Suprapubic skin (tissue), 4 donors: ENCODE data around the gene YEATS4. TPM values are rescaled to one million over a fixed set of nuclear protein-coding genes. Genes with fewer than 3 reads are reported as not detected.

Experiments used
- DNase-seq, 2 donors: peaks; one replicate each; pipeline ENCODE4 v3.0.0-alpha.2; 2019; ENCODE audit warnings: low spot score in 2 of 2
- H3K27ac ChIP-seq: fragments of 200-600 bp; sonication (generic); one replicate; pipeline ENCODE4 v1.5.1; 2019
- H3K27me3 ChIP-seq: fragments of 200-600 bp; sonication (generic); one replicate; pipeline ENCODE4 v1.5.1; 2019
- H3K36me3 ChIP-seq: fragments of 200-600 bp; sonication (generic); one replicate; pipeline ENCODE4 v1.5.1; 2019
- H3K4me1 ChIP-seq: fragments of 200-600 bp; sonication (generic); one replicate; pipeline ENCODE4 v1.5.1; 2019
- H3K4me3 ChIP-seq: fragments of 200-600 bp; sonication (generic); one replicate; pipeline ENCODE4 v1.5.1; 2019; ENCODE audit warnings: mild to moderate bottlenecking
- H3K9me3 ChIP-seq: fragments of 200-600 bp; sonication (generic); one replicate; pipeline ENCODE4 v1.5.1; 2019
- EP300 ChIP-seq: sonication (generic); formaldehyde crosslinking; IDR thresholded peaks from one replicate; pipeline ENCODE4 v1.6.1; 2017; ENCODE audit warnings: antibody characterized with exemption
- POLR2A ChIP-seq, 2 donors: fragments of 450-650 bp; IDR thresholded peaks; one replicate each; pipeline ENCODE4 v1.6.1; 2017; ENCODE audit warnings: antibody characterized with exemption in 2 of 2, mild to moderate bottlenecking in 2 of 2, moderate library complexity in 2 of 2
- POLR2AphosphoS5 ChIP-seq, 3 donors: sonication (generic); formaldehyde crosslinking; IDR thresholded peaks; one replicate each; pipeline ENCODE4 v1.6.1; 2017; ENCODE audit warnings: antibody characterized with exemption in 3 of 3
- WGBS: methylation state at CpG from one replicate; pipeline ENCODE4 v1.1.5; 2018; 5-methylcytosine and 5-hydroxymethylcytosine counted together
- total RNA-seq, 4 donors: library from RNA; depleted of rRNA; stranded (reverse); fragments of >200 nt; gene quantifications; one replicate each; pipeline ENCODE4 v1.1.0, GENCODE V29; 2016
- TF ChIP-seq, protein P1 (sequence below), 2 donors: fragments of 200-600 bp in 1 of 2; fragments of 450-650 bp in 1 of 2; sonication (generic) in 1 of 2; IDR thresholded peaks; one replicate each; pipeline ENCODE4 v1.5.1; 2016 to 2019; ENCODE audit warnings: antibody characterized with exemption in 2 of 2, mild to moderate bottlenecking in 1 of 2, moderate library complexity in 1 of 2

Gene YEATS4
- total RNA-seq, 4 donors from 2014 or later = 12.4 to 19.5 (median 14.2) TPM

DNA sequence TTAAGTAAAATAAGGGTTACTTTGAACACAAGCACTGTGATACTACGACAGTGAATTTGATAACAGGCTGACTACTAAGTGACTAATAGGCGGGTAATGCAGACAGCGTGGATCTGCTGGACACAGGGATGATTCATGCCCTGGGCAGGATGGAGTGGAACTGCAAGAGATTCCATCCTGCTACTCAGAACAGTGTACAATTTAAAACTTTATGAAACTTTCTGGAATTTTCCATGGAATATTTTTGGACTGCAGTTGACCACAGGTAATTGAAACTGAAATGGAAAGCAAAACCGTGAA, 46.0 kb downstream of the YEATS4 start:
- WGBS = 61% methylated on average over 4 of the region's 4 CpGs
- Histone ChIP-seq H3K4me1 (no peaks in the 10 kb centered on the region), H3K4me3 (no peak overlapping the region), H3K27ac (no peak overlapping the region), H3K27me3 (no peaks in the 10 kb centered on the region), H3K36me3 (no peaks in the 10 kb centered on the region), H3K9me3 (no peaks in the 10 kb centered on the region)
- DNase-seq = no peak
- TF ChIP-seq, protein P1, sequence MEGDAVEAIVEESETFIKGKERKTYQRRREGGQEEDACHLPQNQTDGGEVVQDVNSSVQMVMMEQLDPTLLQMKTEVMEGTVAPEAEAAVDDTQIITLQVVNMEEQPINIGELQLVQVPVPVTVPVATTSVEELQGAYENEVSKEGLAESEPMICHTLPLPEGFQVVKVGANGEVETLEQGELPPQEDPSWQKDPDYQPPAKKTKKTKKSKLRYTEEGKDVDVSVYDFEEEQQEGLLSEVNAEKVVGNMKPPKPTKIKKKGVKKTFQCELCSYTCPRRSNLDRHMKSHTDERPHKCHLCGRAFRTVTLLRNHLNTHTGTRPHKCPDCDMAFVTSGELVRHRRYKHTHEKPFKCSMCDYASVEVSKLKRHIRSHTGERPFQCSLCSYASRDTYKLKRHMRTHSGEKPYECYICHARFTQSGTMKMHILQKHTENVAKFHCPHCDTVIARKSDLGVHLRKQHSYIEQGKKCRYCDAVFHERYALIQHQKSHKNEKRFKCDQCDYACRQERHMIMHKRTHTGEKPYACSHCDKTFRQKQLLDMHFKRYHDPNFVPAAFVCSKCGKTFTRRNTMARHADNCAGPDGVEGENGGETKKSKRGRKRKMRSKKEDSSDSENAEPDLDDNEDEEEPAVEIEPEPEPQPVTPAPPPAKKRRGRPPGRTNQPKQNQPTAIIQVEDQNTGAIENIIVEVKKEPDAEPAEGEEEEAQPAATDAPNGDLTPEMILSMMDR (IDR thresholded peaks at IDR 0.05) = no peak
- TF ChIP-seq EP300 (no peak), POLR2AphosphoS5 (IDR thresholded peaks at IDR 0.05) (no peak), POLR2A (IDR thresholded peaks at IDR 0.05) (no peak)

DNA sequence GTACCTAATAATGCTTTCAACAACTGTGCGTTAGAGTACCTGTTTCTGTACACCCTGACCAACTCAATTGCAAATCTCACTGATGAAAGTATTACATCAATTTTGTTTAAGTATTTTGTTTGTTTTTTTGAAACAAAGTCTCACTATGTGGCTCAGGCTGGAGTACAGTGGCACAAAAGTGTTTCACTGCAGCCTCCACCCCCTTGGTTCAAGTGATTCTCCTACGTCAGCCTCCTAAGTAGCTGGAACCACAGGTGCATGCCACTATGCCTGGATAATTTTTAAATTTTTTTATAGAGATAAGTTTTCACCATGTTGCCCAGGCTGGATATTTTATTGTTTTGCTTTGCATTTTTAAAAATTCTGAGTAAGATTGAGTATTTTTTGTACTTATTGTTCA, 46.7 kb downstream of the YEATS4 start:
- no peak for DNase-seq
- 97% methylated on average over 2 of the region's 2 CpGs for WGBS
- no peak overlapping the region for H3K27ac ChIP-seq
- H3K27me3 ChIP-seq = no peaks in the 10 kb centered on the region
- H3K9me3 ChIP-seq = no peaks in the 10 kb centered on the region
- no peak overlapping the region for H3K4me3 ChIP-seq
- peaks cover 4% of the 10 kb centered on the region for H3K36me3 ChIP-seq
- H3K4me1 ChIP-seq = no peaks in the 10 kb centered on the region
- TF ChIP-seq POLR2AphosphoS5 (IDR thresholded peaks at IDR 0.05) (no peak), POLR2A (IDR thresholded peaks at IDR 0.05) (no peak), EP300 (no peak)
- TF ChIP-seq, protein P1 (IDR thresholded peaks at IDR 0.05) = no peak

DNA sequence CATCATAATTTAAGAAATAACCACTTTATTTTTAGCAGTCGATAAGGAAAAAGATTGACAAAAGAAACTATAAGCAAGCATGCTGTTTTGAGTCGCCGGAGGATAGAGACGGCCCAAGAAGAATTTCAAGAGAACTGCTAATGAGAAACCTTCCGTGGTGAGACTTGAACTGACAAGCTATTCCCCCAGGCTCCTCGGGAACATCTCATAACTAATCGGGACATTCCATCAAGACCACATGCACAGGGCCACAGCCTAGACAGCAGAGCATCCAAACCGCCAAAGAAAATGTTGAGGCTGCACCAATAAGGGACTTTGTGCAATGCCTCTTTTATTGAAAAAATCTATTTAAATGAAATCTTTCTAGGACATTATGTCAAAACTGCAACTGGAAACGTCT, 51.0 kb downstream of the YEATS4 start:
- 75% methylated on average over 9 of the region's 9 CpGs for WGBS
- H3K4me3 ChIP-seq = no peak overlapping the region
- H3K27ac ChIP-seq = no peak overlapping the region
- DNase-seq = no peak
- no peaks in the 10 kb centered on the region for H3K9me3 ChIP-seq
- no peaks in the 10 kb centered on the region for H3K27me3 ChIP-seq
- TF ChIP-seq EP300 = no peak
- TF ChIP-seq POLR2AphosphoS5 (IDR thresholded peaks at IDR 0.05) = no peak
- H3K36me3 ChIP-seq = peaks cover 4% of the 10 kb centered on the region
- H3K4me1 ChIP-seq = peaks cover 2% of the 10 kb centered on the region

DNA sequence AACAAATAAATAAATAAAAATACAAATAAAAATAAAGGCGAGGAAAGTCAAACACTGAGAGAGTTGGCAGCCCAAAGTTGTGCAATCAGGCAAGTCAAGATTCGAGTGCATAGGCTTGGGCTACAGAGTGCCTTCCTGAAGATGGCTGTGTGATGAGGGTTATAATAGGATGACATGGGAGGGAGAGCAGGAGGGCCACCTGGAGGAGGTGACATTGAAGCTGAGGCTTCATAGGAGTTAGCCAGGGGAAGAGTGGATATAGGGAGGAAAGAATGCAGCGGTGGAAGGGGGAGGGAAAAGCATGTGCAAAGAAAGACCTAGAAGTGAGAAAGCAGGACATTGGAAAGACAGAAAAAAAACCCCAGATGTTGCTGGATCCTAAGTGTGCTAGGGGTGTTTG, 53.1 kb downstream of the YEATS4 start:
- TF ChIP-seq, protein P1 (IDR thresholded peaks at IDR 0.05) = no peak
- TF ChIP-seq EP300 (no peak), POLR2A (IDR thresholded peaks at IDR 0.05) (no peak), POLR2AphosphoS5 (IDR thresholded peaks at IDR 0.05) (no peak)
- H3K4me3 ChIP-seq = no peak overlapping the region
- H3K27me3 ChIP-seq = no peaks in the 10 kb centered on the region
- H3K27ac ChIP-seq = no peak overlapping the region
- H3K9me3 ChIP-seq = no peaks in the 10 kb centered on the region
- H3K4me1 ChIP-seq = peaks cover 10% of the 10 kb centered on the region
- DNase-seq = no peak
- 93% methylated on average over 3 of the region's 3 CpGs for WGBS
- H3K36me3 ChIP-seq = peaks cover 4% of the 10 kb centered on the region

DNA sequence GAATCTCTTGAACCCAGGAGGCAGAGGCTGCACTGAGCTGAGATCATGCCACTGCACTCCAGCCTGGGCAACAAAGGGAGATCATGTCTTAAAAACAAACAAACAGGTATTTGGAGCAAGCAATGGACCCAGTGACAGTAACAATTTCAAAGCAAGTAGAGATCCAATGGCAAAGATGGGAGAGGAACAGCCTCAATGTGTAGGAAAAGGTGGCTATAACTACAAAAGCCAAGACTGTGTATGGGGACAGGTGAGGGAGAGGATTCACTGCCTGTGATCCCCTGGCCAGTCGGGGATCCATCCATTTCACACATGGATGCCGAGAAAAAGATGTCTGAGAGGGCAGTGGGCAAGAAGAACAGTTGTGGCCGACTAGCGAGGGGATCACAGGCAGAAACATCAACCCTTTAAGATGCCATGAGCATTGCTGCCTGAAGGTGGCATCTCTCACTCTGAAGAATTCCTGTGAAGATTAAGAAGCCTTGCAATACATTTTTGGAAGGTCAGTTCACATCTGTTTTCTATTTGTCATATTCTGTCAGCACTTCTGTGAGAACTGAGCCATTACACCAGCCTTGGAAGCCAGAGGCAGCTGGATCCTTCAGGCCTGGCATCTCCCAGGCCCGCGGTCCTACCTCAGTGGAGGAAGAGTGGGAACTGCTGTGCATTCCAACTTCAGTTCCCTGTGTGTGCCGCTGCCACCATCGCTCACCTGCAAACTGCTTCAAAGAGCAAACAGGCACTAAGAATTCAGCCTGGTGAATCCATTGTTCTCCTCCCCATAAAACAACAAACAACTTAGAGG, 56.1 kb downstream of the YEATS4 start:
- DNase-seq = no peak

More for the DNA sequence above, 56.1 kb downstream of the YEATS4 start:
- no peaks in the 10 kb centered on the region for H3K9me3 ChIP-seq
- no peak overlapping the region for H3K27ac ChIP-seq
- H3K4me1 ChIP-seq = peaks cover 10% of the 10 kb centered on the region
- TF ChIP-seq, protein P1 (IDR thresholded peaks at IDR 0.05) = peak; percentile 69 to 72
- TF ChIP-seq POLR2AphosphoS5 (IDR thresholded peaks at IDR 0.05) (peak in 1 of 3 donors; percentile 27), EP300 (no peak)
- no peak overlapping the region for H3K4me3 ChIP-seq
- H3K27me3 ChIP-seq = no peaks in the 10 kb centered on the region
- 34% methylated on average over 8 of the region's 8 CpGs for WGBS
- H3K36me3 ChIP-seq = peaks cover 4% of the 10 kb centered on the region
